Liver (tissue), 9 donors: Measurements from ENCODE around the gene DYNC2LI1. TPM values are rescaled to one million over a fixed set of nuclear protein-coding genes. Genes with fewer than 3 reads are reported as not detected.

ENCODE experiments used
- DNase-seq: peaks from one replicate; pipeline ENCODE4 v3.0.0-alpha.2; 2017; ENCODE audit warnings: low spot score
- H3K27ac ChIP-seq, 2 donors: one replicate each; pipeline ENCODE4 v1.7.0; 2013; ENCODE audit warnings: inconsistent platforms in 2 of 2, low read length in 2 of 2, control low read depth in 1 of 2, low read depth in 1 of 2, mild to moderate bottlenecking in 1 of 2
- H3K27me3 ChIP-seq, 4 donors: one replicate each; pipeline versions ENCODE4 v1.6.1 to v1.7.0; 2013; ENCODE audit warnings: low read length in 3 of 4, inconsistent platforms in 1 of 4, mild to moderate bottlenecking in 1 of 4, moderate library complexity in 1 of 4; ENCODE audit not compliant: control insufficient read depth in 4 of 4, insufficient read depth in 4 of 4
- H3K36me3 ChIP-seq, 4 donors: one replicate each; pipeline versions ENCODE4 v1.6.1 to v1.7.0; 2013; ENCODE audit warnings: low read length in 3 of 4, mild to moderate bottlenecking in 3 of 4, low read depth in 1 of 4, moderate library complexity in 1 of 4; ENCODE audit not compliant: control insufficient read depth in 4 of 4, insufficient read depth in 3 of 4
- H3K4me1 ChIP-seq, 4 donors: one replicate each; pipeline versions ENCODE4 v1.6.1 to v1.7.0; 2013; ENCODE audit warnings: low read length in 3 of 4, mild to moderate bottlenecking in 3 of 4, moderate library complexity in 1 of 4; ENCODE audit not compliant: control insufficient read depth in 4 of 4, insufficient read depth in 4 of 4
- H3K4me3 ChIP-seq, 3 donors: one replicate each; pipeline versions ENCODE4 v1.6.1 to v1.7.0; 2013; ENCODE audit warnings: low read length in 3 of 3, control low read depth in 1 of 3, low read depth in 1 of 3, mild to moderate bottlenecking in 1 of 3
- H3K9ac ChIP-seq, 2 donors: one replicate each; pipeline ENCODE4 v1.7.0; 2013; ENCODE audit warnings: low read length in 2 of 2, mild to moderate bottlenecking in 2 of 2, moderate library complexity in 2 of 2, control low read depth in 1 of 2, low read depth in 1 of 2
- H3K9me3 ChIP-seq, 4 donors: one replicate each; pipeline versions ENCODE4 v1.6.1 to v1.7.0; 2013; ENCODE audit warnings: low read length in 3 of 4; ENCODE audit not compliant: control insufficient read depth in 4 of 4
- ATF3 ChIP-seq: IDR thresholded peaks from 2 replicates; pipeline ENCODE4 v1.6.1; 2016; ENCODE audit warnings: antibody characterized with exemption
- CTCF ChIP-seq: fragments of 150-350 bp; IDR thresholded peaks from 2 replicates; pipeline ENCODE4 v1.5.1; 2017; ENCODE audit warnings: improper control_type of control experiment, low read depth, low read length; ENCODE audit not compliant: missing input control
- EGR1 ChIP-seq, 2 donors: IDR thresholded peaks; 2 replicates each; pipeline ENCODE4 v1.6.1; 2016 to 2018; ENCODE audit warnings: antibody characterized with exemption in 2 of 2, low read depth in 2 of 2
- FOXA1 ChIP-seq: IDR thresholded peaks from 2 replicates; pipeline ENCODE4 v1.6.1; 2016; ENCODE audit warnings: antibody characterized with exemption
- FOXA2 ChIP-seq: IDR thresholded peaks from 2 replicates; pipeline ENCODE4 v1.6.1; 2016; ENCODE audit warnings: antibody characterized with exemption
- GABPA ChIP-seq, 2 donors: IDR thresholded peaks in 1 of 2; conservative IDR thresholded peaks in 1 of 2; 2 replicates each; pipeline ENCODE4 v1.6.1; 2016; ENCODE audit warnings: antibody characterized with exemption in 2 of 2, mild to moderate bottlenecking in 1 of 2, moderate library complexity in 1 of 2
- HNF4A ChIP-seq, 2 donors: conservative IDR thresholded peaks; 2 replicates each; pipeline ENCODE4 v1.6.1; 2016; ENCODE audit warnings: antibody characterized with exemption in 2 of 2, mild to moderate bottlenecking in 2 of 2
- HNF4G ChIP-seq: IDR thresholded peaks from 2 replicates; pipeline ENCODE4 v1.6.1; 2016; ENCODE audit warnings: antibody characterized with exemption
- JUND ChIP-seq, 2 donors: IDR thresholded peaks; 2 replicates each; pipeline ENCODE4 v1.6.1; 2016; ENCODE audit warnings: antibody characterized with exemption in 2 of 2
- MAX ChIP-seq: IDR thresholded peaks from 2 replicates; pipeline ENCODE4 v1.6.1; 2016; ENCODE audit warnings: antibody characterized with exemption
- NR2F2 ChIP-seq: IDR thresholded peaks from 2 replicates; pipeline ENCODE4 v1.6.1; 2016; ENCODE audit warnings: antibody characterized with exemption
- RAD21 ChIP-seq, 2 donors: IDR thresholded peaks; 2 replicates each; pipeline ENCODE4 v1.6.1; 2016; ENCODE audit warnings: antibody characterized with exemption in 2 of 2, mild to moderate bottlenecking in 2 of 2
- REST ChIP-seq: IDR thresholded peaks from 2 replicates; pipeline ENCODE4 v1.6.1; 2016; ENCODE audit warnings: antibody characterized with exemption, mild to moderate bottlenecking
- RXRA ChIP-seq, 2 donors: IDR thresholded peaks; 2 replicates each; pipeline ENCODE4 v1.6.1; 2017 to 2018; ENCODE audit warnings: antibody characterized with exemption in 2 of 2, mild to moderate bottlenecking in 1 of 2
- SP1 ChIP-seq: IDR thresholded peaks from 2 replicates; pipeline ENCODE4 v1.6.1; 2018; ENCODE audit warnings: antibody characterized with exemption, mild to moderate bottlenecking
- TAF1 ChIP-seq: conservative IDR thresholded peaks from 2 replicates; pipeline ENCODE4 v1.6.1; 2016; ENCODE audit warnings: antibody characterized with exemption, mild to moderate bottlenecking
- YY1 ChIP-seq: IDR thresholded peaks from 2 replicates; pipeline ENCODE4 v1.6.1; 2016; ENCODE audit warnings: antibody characterized with exemption, mild to moderate bottlenecking
- ZBTB33 ChIP-seq: IDR thresholded peaks from 2 replicates; pipeline ENCODE4 v1.6.1; 2016; ENCODE audit warnings: antibody characterized with exemption
- WGBS: extraction: QIAGEN DNeasy Blood & Tissue Kit; methylation state at CpG from one replicate; pipeline ENCODE4 v1.1.7; 2013; 5-methylcytosine and 5-hydroxymethylcytosine counted together
- polyA plus RNA-seq, 2 donors: library from polyadenylated mRNA; stranded (reverse) in 1 of 2; unstranded in 1 of 2; fragments of 200-250 nt in 1 of 2; fragments of >200 nt in 1 of 2; fragmentation: Nextera tagmentation in 1 of 2; extraction: Ambion mirVana in 1 of 2; gene quantifications; one replicate each; pipeline versions ENCODE4 v1.2.1 to v1.2.3, GENCODE V29; 2013 to 2015
- total RNA-seq, 2 donors: library from RNA; depleted of rRNA; stranded (reverse); fragments of >200 nt; gene quantifications; one replicate each; pipeline ENCODE4 v1.2.3, GENCODE V29; 2014
- donor health status: healthy.
- donor health status: healthy.
- donor health status: healthy.
- donor health status: healthy.
- donor health status: healthy.

The DYNC2LI1 gene
- total and polyA plus RNA-seq, 4 donors = 5.4 to 6.1 (median 5.7) TPM

GRCh38 chr2:43824951-43825493, 51.2 kb downstream of the DYNC2LI1 start:
- H3K27me3 ChIP-seq = no peaks in the 10 kb centered on the region
- H3K9ac ChIP-seq = no peak overlapping the region
- H3K9me3 ChIP-seq = no peaks in the 10 kb centered on the region
- H3K4me1 ChIP-seq = peaks cover 7 to 64% (median 51%) of the 10 kb centered on the region in 4 donors
- H3K27ac ChIP-seq = peak overlapping the region; percentile 13 to 60
- TF ChIP-seq REST (no peak), SP1 (peak; percentile 41), EGR1 (IDR thresholded peaks at IDR 0.05; ENCODE audit: low read depth in 2 of 2) (no peak), HNF4G (no peak), NR2F2 (no peak), FOXA2 (peak; percentile 4), JUND (IDR thresholded peaks at IDR 0.05) (peak in 1 of 2 donors; percentile 40), GABPA (IDR thresholded peaks at IDR 0.05 in 1 of 2, conservative IDR thresholded peaks at IDR 0.05 in 1 of 2) (no peak), ATF3 (no peak), FOXA1 (no peak), YY1 (no peak), MAX (no peak), HNF4A (conservative IDR thresholded peaks at IDR 0.05) (peak; percentile 58 to 65), CTCF (no peak), RAD21 (IDR thresholded peaks at IDR 0.05) (peak in 1 of 2 donors; percentile 20), RXRA (IDR thresholded peaks at IDR 0.05) (peak; percentile 50 to 79), ZBTB33 (no peak), TAF1 (no peak)
- no peak for DNase-seq
- H3K36me3 ChIP-seq = peaks cover 0 to 28% (median 17%) of the 10 kb centered on the region in 4 donors
- WGBS = 41% methylated on average over 12 of the region's 12 CpGs
- no peak overlapping the region for H3K4me3 ChIP-seq
